ENCODE data around the gene DOHH.

DNA sequence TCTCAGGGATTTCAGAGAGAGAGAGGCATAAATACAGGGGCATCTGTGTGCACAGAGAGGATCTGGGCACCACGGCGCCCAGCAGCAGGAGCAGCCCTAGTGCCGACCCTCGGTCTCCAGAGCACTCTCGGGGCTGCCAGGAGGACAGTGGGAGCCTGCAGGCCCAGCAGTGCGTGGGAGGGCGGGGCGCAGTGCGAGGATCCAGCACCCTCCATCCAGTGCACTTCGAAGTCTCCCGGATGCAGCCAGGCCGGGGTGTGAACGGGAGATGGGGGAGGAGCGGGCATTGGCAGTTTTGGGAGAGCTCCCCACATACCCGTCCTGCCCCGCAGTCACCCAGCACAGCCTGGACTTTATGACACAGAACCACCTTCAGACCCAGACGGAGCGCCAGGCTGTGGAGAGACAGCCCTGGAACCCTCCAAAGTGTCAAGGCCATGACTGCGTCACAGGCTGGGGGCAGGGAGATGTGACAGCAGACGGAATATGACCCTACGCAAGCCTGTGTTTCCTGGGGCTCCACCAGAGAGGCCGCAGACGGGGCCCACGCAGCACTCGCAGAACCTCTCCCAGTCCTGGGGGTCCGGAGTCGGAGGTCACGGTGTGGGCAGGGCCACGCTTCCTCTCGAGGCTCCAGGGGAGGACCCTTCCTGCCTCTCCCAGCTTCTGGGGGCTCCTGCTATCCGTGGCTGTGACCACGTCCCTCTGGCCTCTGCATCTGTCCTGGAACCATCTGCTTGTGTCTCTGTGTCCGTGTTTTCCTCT, 23.8 kb upstream of the DOHH start:
- TF ChIP-seq, protein P1, sequence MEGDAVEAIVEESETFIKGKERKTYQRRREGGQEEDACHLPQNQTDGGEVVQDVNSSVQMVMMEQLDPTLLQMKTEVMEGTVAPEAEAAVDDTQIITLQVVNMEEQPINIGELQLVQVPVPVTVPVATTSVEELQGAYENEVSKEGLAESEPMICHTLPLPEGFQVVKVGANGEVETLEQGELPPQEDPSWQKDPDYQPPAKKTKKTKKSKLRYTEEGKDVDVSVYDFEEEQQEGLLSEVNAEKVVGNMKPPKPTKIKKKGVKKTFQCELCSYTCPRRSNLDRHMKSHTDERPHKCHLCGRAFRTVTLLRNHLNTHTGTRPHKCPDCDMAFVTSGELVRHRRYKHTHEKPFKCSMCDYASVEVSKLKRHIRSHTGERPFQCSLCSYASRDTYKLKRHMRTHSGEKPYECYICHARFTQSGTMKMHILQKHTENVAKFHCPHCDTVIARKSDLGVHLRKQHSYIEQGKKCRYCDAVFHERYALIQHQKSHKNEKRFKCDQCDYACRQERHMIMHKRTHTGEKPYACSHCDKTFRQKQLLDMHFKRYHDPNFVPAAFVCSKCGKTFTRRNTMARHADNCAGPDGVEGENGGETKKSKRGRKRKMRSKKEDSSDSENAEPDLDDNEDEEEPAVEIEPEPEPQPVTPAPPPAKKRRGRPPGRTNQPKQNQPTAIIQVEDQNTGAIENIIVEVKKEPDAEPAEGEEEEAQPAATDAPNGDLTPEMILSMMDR (IDR thresholded peaks at IDR 0.05; ENCODE audit: low read depth, low read length) = no peak
- TF ChIP-seq MYC (IDR thresholded peaks at IDR 0.05; ENCODE audit: low read depth, low read length) = no peak
